ENCODE data around the gene CYP27B1.

DNA sequence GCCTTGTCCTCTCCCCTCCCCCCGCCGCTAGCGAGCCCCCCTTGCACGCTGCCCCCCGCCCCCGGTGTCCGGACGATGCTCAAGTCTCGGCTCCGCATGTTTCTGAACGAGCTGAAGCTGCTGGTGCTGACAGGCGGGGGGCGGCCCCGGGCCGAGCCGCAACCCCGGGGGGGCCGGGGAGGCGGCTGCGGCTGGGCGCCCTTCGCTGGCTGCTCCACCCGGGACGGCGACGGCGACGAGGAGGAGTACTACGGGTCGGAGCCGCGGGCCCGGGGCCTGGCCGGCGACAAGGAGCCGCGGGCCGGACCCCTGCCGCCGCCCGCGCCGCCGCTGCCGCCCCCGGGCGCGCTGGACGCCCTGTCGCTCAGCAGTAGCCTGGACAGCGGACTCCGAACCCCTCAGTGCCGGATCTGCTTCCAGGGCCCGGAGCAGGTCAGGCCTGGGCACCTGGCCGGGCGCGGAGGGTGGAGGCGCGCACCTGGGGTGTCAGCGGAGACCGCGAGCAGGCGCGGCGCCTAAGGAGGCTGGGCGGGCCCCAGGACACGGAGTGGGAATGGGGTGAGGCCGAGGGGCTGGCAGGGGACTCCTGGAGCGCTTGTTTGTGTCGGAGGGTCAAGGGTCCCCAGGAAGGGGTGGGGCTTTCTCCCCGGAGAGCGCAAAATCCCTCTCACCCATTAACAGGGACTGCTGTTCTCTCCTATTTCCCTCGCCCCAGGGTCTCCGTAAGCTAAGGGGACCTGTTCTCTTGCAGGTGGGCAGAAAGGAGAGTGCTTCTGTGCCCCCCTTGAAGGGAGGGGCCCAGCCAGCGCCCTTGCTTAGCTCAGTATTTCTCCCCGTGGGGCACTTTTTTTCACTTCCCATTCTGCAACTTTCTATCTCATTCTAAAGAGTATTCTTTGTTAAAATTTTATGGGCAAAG is 11.2 kb downstream of the CYP27B1 start:
- TF ChIP-seq, protein P1, sequence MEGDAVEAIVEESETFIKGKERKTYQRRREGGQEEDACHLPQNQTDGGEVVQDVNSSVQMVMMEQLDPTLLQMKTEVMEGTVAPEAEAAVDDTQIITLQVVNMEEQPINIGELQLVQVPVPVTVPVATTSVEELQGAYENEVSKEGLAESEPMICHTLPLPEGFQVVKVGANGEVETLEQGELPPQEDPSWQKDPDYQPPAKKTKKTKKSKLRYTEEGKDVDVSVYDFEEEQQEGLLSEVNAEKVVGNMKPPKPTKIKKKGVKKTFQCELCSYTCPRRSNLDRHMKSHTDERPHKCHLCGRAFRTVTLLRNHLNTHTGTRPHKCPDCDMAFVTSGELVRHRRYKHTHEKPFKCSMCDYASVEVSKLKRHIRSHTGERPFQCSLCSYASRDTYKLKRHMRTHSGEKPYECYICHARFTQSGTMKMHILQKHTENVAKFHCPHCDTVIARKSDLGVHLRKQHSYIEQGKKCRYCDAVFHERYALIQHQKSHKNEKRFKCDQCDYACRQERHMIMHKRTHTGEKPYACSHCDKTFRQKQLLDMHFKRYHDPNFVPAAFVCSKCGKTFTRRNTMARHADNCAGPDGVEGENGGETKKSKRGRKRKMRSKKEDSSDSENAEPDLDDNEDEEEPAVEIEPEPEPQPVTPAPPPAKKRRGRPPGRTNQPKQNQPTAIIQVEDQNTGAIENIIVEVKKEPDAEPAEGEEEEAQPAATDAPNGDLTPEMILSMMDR (IDR thresholded peaks at IDR 0.05): no peak
- TF ChIP-seq POLR2A (IDR thresholded peaks at IDR 0.05): no peak
